GM12878 (cell line): ENCODE results near the gene DVL2. TPM values are rescaled to one million over a fixed set of nuclear protein-coding genes. Genes with fewer than 3 reads are reported as not detected.
A peak's percentile ranks its signal among the peaks of the same experiment; 100 is the strongest.

ENCODE experiments used
- ATAC-seq: fragments of 200-7000 bp; cut with Tn5 transposase; 3 replicates; pipeline ENCODE4 v1.9.1; 2020; ENCODE audit warnings: mild to moderate bottlenecking, moderate library complexity
- BruUV-seq: library from RNA; stranded (reverse); fragments of 400-500 nt; replicated peaks from 2 replicates; lab custom pipeline; 2021; lab: Mats Ljungman, UMichigan
- CTCF ChIA-PET: fragments of 300-600 bp; sonication (Branson Sonifier 250); formaldehyde crosslinking; extraction: SDS; loops from one replicate; lab custom pipeline; 2021; ENCODE audit warnings: inconsistent platforms; lab: Yijun Ruan, JAX
- POLR2A ChIA-PET: fragments of 350-600 bp; formaldehyde crosslinking; extraction: SDS; loops from one replicate; lab custom pipeline; 2021; ENCODE audit warnings: inconsistent platforms; lab: Charles Lee
- RAD21 ChIA-PET: fragments of 300-600 bp; sonication (Branson Sonifier 250); formaldehyde crosslinking; loops from one replicate; lab custom pipeline; 2023; ENCODE audit warnings: antibody characterized with exemption; ENCODE audit not compliant: unreplicated experiment; lab: Charles Lee
- SMC1A ChIA-PET: fragments of 300-600 bp; sonication (Branson Sonifier 250); formaldehyde crosslinking; loops from one replicate; lab custom pipeline; 2023; ENCODE audit not compliant: unreplicated experiment, uncharacterized antibody; lab: Charles Lee
- DNase-seq: peaks from one replicate; pipeline ENCODE4 v3.0.0-alpha.2; 2011; ENCODE audit warnings: low read depth, low spot score
- FAIRE-seq: peaks from 3 replicates; lab custom pipeline; 2011; peaks lifted over from hg19 to GRCh38; lab: Jason Lieb, UNC
- H2AFZ ChIP-seq: 2 replicates; pipeline ENCODE4 v1.6.0; 2011; ENCODE audit warnings: low read depth, low read length, control low read depth; ENCODE audit not compliant: control insufficient read depth
- H3K27ac ChIP-seq: 2 replicates; pipeline ENCODE4 v1.5.1; 2011; ENCODE audit warnings: control low read depth; ENCODE audit not compliant: control insufficient read depth, insufficient read depth
- H3K27me3 ChIP-seq, 2 experiments: replicated peaks in 1 of 2; 2 replicates each; pipeline versions ENCODE4 v1.6.0 to v1.6.1; 2011; ENCODE audit warnings: low read length in 1 of 2; ENCODE audit not compliant: control insufficient read depth in 2 of 2, insufficient read depth in 2 of 2
- H3K36me3 ChIP-seq, 2 experiments: 2 replicates each; pipeline ENCODE4 v1.5.1; 2011; ENCODE audit warnings: low read length in 1 of 2; ENCODE audit not compliant: control insufficient read depth in 2 of 2, insufficient read depth in 2 of 2
- H3K4me1 ChIP-seq: 2 replicates; pipeline ENCODE4 v1.6.1; 2011; ENCODE audit warnings: mild to moderate bottlenecking, low read length, moderate library complexity, mixed read lengths; ENCODE audit not compliant: control insufficient read depth, insufficient read depth
- H3K4me2 ChIP-seq: 2 replicates; pipeline ENCODE4 v1.6.0; 2011; ENCODE audit warnings: control low read depth; ENCODE audit not compliant: control insufficient read depth, insufficient read depth
- H3K4me3 ChIP-seq: fragments of 200-600 bp; sonication (generic); 2 replicates; pipeline ENCODE4 v1.5.1; 2016
- H3K79me2 ChIP-seq: 2 replicates; pipeline ENCODE4 v1.6.0; 2011; ENCODE audit warnings: low read length; ENCODE audit not compliant: control insufficient read depth, insufficient read depth
- H3K9ac ChIP-seq: 2 replicates; pipeline ENCODE4 v1.8.0; 2011; ENCODE audit warnings: low read length, control low read depth, mixed read lengths; ENCODE audit not compliant: control insufficient read depth, insufficient read depth
- H3K9me3 ChIP-seq: replicated peaks from 3 replicates; pipeline ENCODE4 v1.5.1; 2011; ENCODE audit warnings: mild to moderate bottlenecking, low read length; ENCODE audit not compliant: control insufficient read depth, insufficient read depth
- H4K20me1 ChIP-seq: 2 replicates; pipeline ENCODE4 v1.6.0; 2011; ENCODE audit not compliant: control insufficient read depth, insufficient read depth
- CBX3 ChIP-seq: fragments of 200-600 bp; sonication (generic); IDR thresholded peaks from 2 replicates; pipeline ENCODE4 v1.6.1; 2016; ENCODE audit warnings: low read depth, borderline replicate concordance
- DPF2 ChIP-seq: fragments of 450-650 bp; IDR thresholded peaks from 2 replicates; pipeline ENCODE4 v1.6.1; 2017; ENCODE audit warnings: mild to moderate bottlenecking
- GABPA ChIP-seq: IDR thresholded peaks from 2 replicates; pipeline ENCODE4 v1.6.1; 2014; ENCODE audit warnings: antibody characterized with exemption, low read depth, mild to moderate bottlenecking, inconsistent platforms
- SMARCA5 ChIP-seq: fragments of 450-650 bp; IDR thresholded peaks from 2 replicates; pipeline ENCODE4 v1.6.1; 2017; ENCODE audit warnings: mild to moderate bottlenecking
- SRF ChIP-seq, 2 experiments: IDR thresholded peaks; 2 replicates each; pipeline ENCODE4 v1.6.1; 2011; ENCODE audit warnings: low read depth in 2 of 2, low read length in 2 of 2, mild to moderate bottlenecking in 1 of 2, moderate library complexity in 1 of 2
- TAF1 ChIP-seq: IDR thresholded peaks from 2 replicates; pipeline ENCODE4 v1.6.1; 2011; ENCODE audit warnings: mild to moderate bottlenecking, low read depth, low read length, borderline replicate concordance
- WGBS: methylation state at CpG from one replicate; pipeline ENCODE4 v1.1.6; 2016; ENCODE audit warnings: low lambda C conversion rate; ENCODE audit not compliant: insufficient replicate concordance, insufficient coverage; ENCODE audit errors: missing lambda C conversion rate; 5-methylcytosine and 5-hydroxymethylcytosine counted together
- in situ Hi-C: fragments of 300-500 bp; cut with MboI; formaldehyde crosslinking; loops from 9 replicates; pipeline ENCODE4 v1.14.3; 2018; ENCODE audit warnings: mixed read lengths
- intact Hi-C: fragments of 100-400 bp; cut with micrococcal nuclease; formaldehyde crosslinking; loops from one replicate; pipeline ENCODE4 v1.14.2; 2022; ENCODE audit not compliant: unreplicated experiment
- polyA plus RNA-seq, 11 experiments: library from polyadenylated mRNA; depleted of rRNA in 4 of 11; unstranded in 6 of 11; stranded (reverse) in 5 of 11; fragments of >200 nt; fragmentation: Nextera tagmentation in 4 of 11; fragmentation: Illumina TruSeq in 1 of 11; extraction: Ambion mirVana in 4 of 11; extraction: Trizol in 1 of 11; gene quantifications; 1 replicate in 1 of 11; 2 replicates in 10 of 11; pipeline versions ENCODE4 v1.2.1 to v1.2.3, GENCODE V29; 2011 to 2016; ENCODE audit warnings: inconsistent platforms in 2 of 11, missing spikeins in 2 of 11, low read depth in 1 of 11
- total RNA-seq, 4 experiments: library from RNA; depleted of rRNA in 3 of 4; stranded (reverse); fragments of >200 nt in 3 of 4; fragmentation: Illumina TruSeq in 1 of 4; extraction: Trizol in 1 of 4; gene quantifications; 2 replicates each; pipeline versions ENCODE4 v1.2.1 to v1.2.3, GENCODE V29; 2013 to 2021
- TF ChIP-seq, protein P1 (sequence below): fragments of 450-650 bp; IDR thresholded peaks from 2 replicates; pipeline ENCODE4 v1.6.1; 2016; ENCODE audit warnings: mild to moderate bottlenecking
- TF ChIP-seq, protein P2 (sequence below): fragments of 150-350 bp; IDR thresholded peaks from 2 replicates; pipeline ENCODE4 v1.6.1; 2014; ENCODE audit warnings: mild to moderate bottlenecking, low read depth, low read length
- TF ChIP-seq, protein P3 (sequence below): fragments of 450-650 bp; IDR thresholded peaks from 2 replicates; pipeline ENCODE4 v1.6.1; 2017; ENCODE audit warnings: low read depth, mild to moderate bottlenecking, moderate library complexity

The DVL2 gene
- total and polyA plus RNA-seq, 10 of the 15 experiments (the other 5 are each of a cell fraction or from before 2014, with no cell fraction given) = 0.97 to 44.8 (median 23.2) TPM

DNA sequence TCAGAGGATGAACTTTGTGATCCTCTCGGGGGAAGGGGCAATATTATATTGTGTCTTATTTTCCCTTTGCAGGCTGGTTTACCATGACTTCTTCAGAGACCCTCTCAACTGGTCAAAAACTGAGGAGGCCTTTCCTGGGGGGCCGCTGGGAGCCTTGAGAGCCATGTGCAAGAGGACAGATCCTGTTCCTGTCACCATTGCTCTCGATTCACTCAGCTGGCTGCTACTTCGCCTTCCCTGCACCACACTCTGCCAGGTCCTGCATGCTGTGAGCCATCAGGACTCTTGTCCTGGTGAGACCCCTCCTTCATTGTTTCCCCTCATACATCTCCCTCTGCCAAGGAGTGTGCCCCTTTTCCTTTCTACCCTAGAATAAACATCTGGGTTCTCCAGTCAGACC lies 20.2 kb upstream of the DVL2 start (continued):
- TF ChIP-seq, protein P1, sequence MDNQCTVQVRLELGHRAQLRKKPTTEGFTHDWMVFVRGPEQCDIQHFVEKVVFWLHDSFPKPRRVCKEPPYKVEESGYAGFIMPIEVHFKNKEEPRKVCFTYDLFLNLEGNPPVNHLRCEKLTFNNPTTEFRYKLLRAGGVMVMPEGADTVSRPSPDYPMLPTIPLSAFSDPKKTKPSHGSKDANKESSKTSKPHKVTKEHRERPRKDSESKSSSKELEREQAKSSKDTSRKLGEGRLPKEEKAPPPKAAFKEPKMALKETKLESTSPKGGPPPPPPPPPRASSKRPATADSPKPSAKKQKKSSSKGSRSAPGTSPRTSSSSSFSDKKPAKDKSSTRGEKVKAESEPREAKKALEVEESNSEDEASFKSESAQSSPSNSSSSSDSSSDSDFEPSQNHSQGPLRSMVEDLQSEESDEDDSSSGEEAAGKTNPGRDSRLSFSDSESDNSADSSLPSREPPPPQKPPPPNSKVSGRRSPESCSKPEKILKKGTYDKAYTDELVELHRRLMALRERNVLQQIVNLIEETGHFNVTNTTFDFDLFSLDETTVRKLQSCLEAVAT = no peak
- no peak for TF ChIP-seq SMARCA5
- TF ChIP-seq SRF (IDR thresholded peaks at IDR 0.05; ENCODE audit: low read depth in 2 of 2, low read length in 2 of 2) = no peak
- TF ChIP-seq, protein P2, sequence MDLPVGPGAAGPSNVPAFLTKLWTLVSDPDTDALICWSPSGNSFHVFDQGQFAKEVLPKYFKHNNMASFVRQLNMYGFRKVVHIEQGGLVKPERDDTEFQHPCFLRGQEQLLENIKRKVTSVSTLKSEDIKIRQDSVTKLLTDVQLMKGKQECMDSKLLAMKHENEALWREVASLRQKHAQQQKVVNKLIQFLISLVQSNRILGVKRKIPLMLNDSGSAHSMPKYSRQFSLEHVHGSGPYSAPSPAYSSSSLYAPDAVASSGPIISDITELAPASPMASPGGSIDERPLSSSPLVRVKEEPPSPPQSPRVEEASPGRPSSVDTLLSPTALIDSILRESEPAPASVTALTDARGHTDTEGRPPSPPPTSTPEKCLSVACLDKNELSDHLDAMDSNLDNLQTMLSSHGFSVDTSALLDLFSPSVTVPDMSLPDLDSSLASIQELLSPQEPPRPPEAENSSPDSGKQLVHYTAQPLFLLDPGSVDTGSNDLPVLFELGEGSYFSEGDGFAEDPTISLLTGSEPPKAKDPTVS = no peak
- TF ChIP-seq, protein P3, sequence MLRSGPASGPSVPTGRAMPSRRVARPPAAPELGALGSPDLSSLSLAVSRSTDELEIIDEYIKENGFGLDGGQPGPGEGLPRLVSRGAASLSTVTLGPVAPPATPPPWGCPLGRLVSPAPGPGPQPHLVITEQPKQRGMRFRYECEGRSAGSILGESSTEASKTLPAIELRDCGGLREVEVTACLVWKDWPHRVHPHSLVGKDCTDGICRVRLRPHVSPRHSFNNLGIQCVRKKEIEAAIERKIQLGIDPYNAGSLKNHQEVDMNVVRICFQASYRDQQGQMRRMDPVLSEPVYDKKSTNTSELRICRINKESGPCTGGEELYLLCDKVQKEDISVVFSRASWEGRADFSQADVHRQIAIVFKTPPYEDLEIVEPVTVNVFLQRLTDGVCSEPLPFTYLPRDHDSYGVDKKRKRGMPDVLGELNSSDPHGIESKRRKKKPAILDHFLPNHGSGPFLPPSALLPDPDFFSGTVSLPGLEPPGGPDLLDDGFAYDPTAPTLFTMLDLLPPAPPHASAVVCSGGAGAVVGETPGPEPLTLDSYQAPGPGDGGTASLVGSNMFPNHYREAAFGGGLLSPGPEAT = no peak
- TF ChIP-seq CBX3 = no peak
- no peak for TF ChIP-seq DPF2
- TF ChIP-seq GABPA = no peak

DNA sequence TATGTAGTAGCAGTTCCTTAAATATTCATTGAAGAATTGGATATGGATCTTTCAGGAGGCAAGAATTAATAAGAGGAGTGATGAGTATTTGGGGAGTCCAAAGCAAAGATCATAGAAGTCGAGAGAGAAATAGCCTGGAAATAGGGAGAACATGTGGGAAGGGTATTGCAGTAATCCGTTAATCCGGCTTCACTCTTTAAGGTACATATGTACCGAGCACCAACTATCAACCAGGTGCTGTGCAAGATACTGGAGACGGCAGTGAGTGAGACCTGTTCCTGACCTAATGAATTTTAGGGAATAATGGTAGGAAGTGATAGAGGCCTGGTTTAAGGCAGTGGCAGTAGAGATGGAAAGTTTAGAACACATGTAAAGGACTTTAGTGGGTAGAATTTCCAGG lies 18.8 kb upstream of the DVL2 start:
- ChIA-PET SMC1A (no interaction called here), POLR2A (no interaction called here), RAD21 (no interaction called here), CTCF (no interaction called here)
- in situ Hi-C loops = no loop called here
- 78% methylated on average over 5 of the region's 5 CpGs for WGBS
- Histone ChIP-seq H3K79me2 (peaks cover 44% of the 10 kb centered on the region), H3K4me2 (peak overlapping the region; percentile 89), H3K36me3 (peaks cover 2 to 13% of the 10 kb centered on the region in 2 experiments; a peak in 2 of 4 replicates), H3K27ac (peak overlapping the region; percentile 99), H3K4me3 (peak overlapping the region; percentile 76), H3K27me3 (no peaks in the 10 kb centered on the region), H3K9ac (peak overlapping the region; percentile 98), H3K4me1 (peaks cover 10% of the 10 kb centered on the region), H4K20me1 (no peaks in the 10 kb centered on the region), H2AFZ (no peak overlapping the region; the same call in 1 of the 2 replicates), H3K9me3 (no peaks in the 10 kb centered on the region)
- no peak for FAIRE-seq
- BruUV-seq = no TSS peak
- intact Hi-C loops = loop anchor here (2.0 kb wide), 1 partner anchor 38 kb away; no protein-coding TSS in a partner anchor
- no peak for TF ChIP-seq TAF1
- DNase-seq = no peak
- ATAC-seq = no peak
